COLO668 (cell line): ENCODE measurements around the gene ALDH2.
"Not testable (repeated sequence)": the region's sequence is repeated elsewhere in the genome, so short reads cannot be mapped to it uniquely, and the experiment has no call there.

Experiments
- DNase-seq: peaks from one replicate; lab custom pipeline; 2025; ENCODE audit not compliant: unreplicated experiment; lab: John Stamatoyannopoulos, UW

The ALDH2 gene

GRCh38 chr12:111785651-111786050 is 18.9 kb downstream of the ALDH2 start:
- no peak for DNase-seq

GRCh38 chr12:111788178-111788654 is 21.5 kb downstream of the ALDH2 start:
- DNase-seq: peak; percentile 50

- DNase-seq: no peak
Observed at GRCh38 chr12:111789779-111790178, 23.0 kb downstream of the ALDH2 start.

- DNase-seq: no peak
Observed at GRCh38 chr12:111791507-111791906, 24.8 kb downstream of the ALDH2 start.

GRCh38 chr12:111792155-111792855 is 25.6 kb downstream of the ALDH2 start:
- DNase-seq: no peak

- DNase-seq: no peak
Observed at GRCh38 chr12:111792856-111793235, 26.1 kb downstream of the ALDH2 start.

GRCh38 chr12:111798182-111798581 is 31.4 kb downstream of the ALDH2 start:
- no peak for DNase-seq

- no peak for DNase-seq
Observed at GRCh38 chr12:111799758-111800157, 33.0 kb downstream of the ALDH2 start.

- DNase-seq: no peak
Observed at GRCh38 chr12:111803038-111803626, 36.4 kb downstream of the ALDH2 start.

- DNase-seq: no peak
Observed at GRCh38 chr12:111803851-111804250, 37.1 kb downstream of the ALDH2 start.

GRCh38 chr12:111806304-111806703 is 39.6 kb downstream of the ALDH2 start:
- no peak for DNase-seq

GRCh38 chr12:111807232-111807631 is 40.5 kb downstream of the ALDH2 start:
- DNase-seq: no peak

GRCh38 chr12:111812881-111813741 is 46.4 kb downstream of the ALDH2 start:
- peak; percentile 84 for DNase-seq

GRCh38 chr12:111816065-111816615 is 49.4 kb downstream of the ALDH2 start:
- no peak for DNase-seq

GRCh38 chr12:111816898-111817297 is 50.2 kb downstream of the ALDH2 start:
- DNase-seq: peak; percentile 41

- DNase-seq: no peak
Observed at GRCh38 chr12:111818340-111818739, 51.6 kb downstream of the ALDH2 start.

GRCh38 chr12:111819191-111820158 is 52.7 kb downstream of the ALDH2 start:
- peak; percentile 42 for DNase-seq

- DNase-seq: not testable (repeated sequence)
Observed at GRCh38 chr12:111820828-111821227, 54.1 kb downstream of the ALDH2 start.

GRCh38 chr12:111822886-111823285 is 56.2 kb downstream of the ALDH2 start:
- DNase-seq: no peak

GRCh38 chr12:111823891-111824290 is 57.2 kb downstream of the ALDH2 start:
- DNase-seq: no peak
